ENCODE results near the gene ASIC5.

ASIC5 gene

GRCh38 chr4:155881555-155881954 lies 15.5 kb upstream of the ASIC5 start:
- no peak for DNase-seq (ENCODE audit: low read depth, low spot score)

GRCh38 chr4:155879767-155880166 lies 13.7 kb upstream of the ASIC5 start:
- no peak for DNase-seq (ENCODE audit: low read depth, low spot score)

GRCh38 chr4:155878611-155879010 lies 12.5 kb upstream of the ASIC5 start:
- DNase-seq (ENCODE audit: low read depth, low spot score): no peak

- no peak for DNase-seq (ENCODE audit: low read depth, low spot score)
Observed at GRCh38 chr4:155877971-155878370, 11.9 kb upstream of the ASIC5 start.

GRCh38 chr4:155875878-155876277 lies 9.8 kb upstream of the ASIC5 start:
- DNase-seq (ENCODE audit: low read depth, low spot score): no peak

GRCh38 chr4:155855897-155856296 lies 10.2 kb downstream of the ASIC5 start:
- DNase-seq (ENCODE audit: low read depth, low spot score): no peak

- DNase-seq (ENCODE audit: low read depth, low spot score): no peak
Observed at GRCh38 chr4:155854582-155855226, 11.4 kb downstream of the ASIC5 start.

- DNase-seq (ENCODE audit: low read depth, low spot score): no peak
Observed at GRCh38 chr4:155853189-155853588, 12.9 kb downstream of the ASIC5 start.

GRCh38 chr4:155849042-155849441 lies 17.0 kb downstream of the ASIC5 start:
- DNase-seq (ENCODE audit: low read depth, low spot score): no peak

GRCh38 chr4:155846929-155847328 lies 19.1 kb downstream of the ASIC5 start:
- no peak for DNase-seq (ENCODE audit: low read depth, low spot score)

- DNase-seq (ENCODE audit: low read depth, low spot score): no peak
Observed at GRCh38 chr4:155842080-155842479, 24.0 kb downstream of the ASIC5 start.

- DNase-seq (ENCODE audit: low read depth, low spot score): no peak
Observed at GRCh38 chr4:155837203-155837796, 28.8 kb downstream of the ASIC5 start.

- DNase-seq (ENCODE audit: low read depth, low spot score): no peak
Observed at GRCh38 chr4:155832664-155833063, 33.4 kb downstream of the ASIC5 start.

GRCh38 chr4:155828628-155829027 lies 37.4 kb downstream of the ASIC5 start:
- DNase-seq (ENCODE audit: low read depth, low spot score): no peak

- DNase-seq (ENCODE audit: low read depth, low spot score): no peak
Observed at GRCh38 chr4:155822572-155822971, 43.5 kb downstream of the ASIC5 start.

- DNase-seq (ENCODE audit: low read depth, low spot score): no peak
Observed at GRCh38 chr4:155820887-155821518, 45.1 kb downstream of the ASIC5 start.

GRCh38 chr4:155819066-155819465 lies 47.0 kb downstream of the ASIC5 start:
- no peak for DNase-seq (ENCODE audit: low read depth, low spot score)

GRCh38 chr4:155818639-155819038 lies 47.4 kb downstream of the ASIC5 start:
- DNase-seq (ENCODE audit: low read depth, low spot score): no peak

- DNase-seq (ENCODE audit: low read depth, low spot score): no peak
Observed at GRCh38 chr4:155811083-155811482, 55.0 kb downstream of the ASIC5 start.

- DNase-seq (ENCODE audit: low read depth, low spot score): no peak
Observed at GRCh38 chr4:155809835-155810234, 56.2 kb downstream of the ASIC5 start.

GRCh38 chr4:155807021-155807420 lies 59.1 kb downstream of the ASIC5 start:
- DNase-seq (ENCODE audit: low read depth, low spot score): no peak

- no peak for DNase-seq (ENCODE audit: low read depth, low spot score)
Observed at GRCh38 chr4:155805016-155805415, 61.1 kb downstream of the ASIC5 start.
